ENCODE data around the gene SPAG16. TPM values are rescaled to one million over a fixed set of nuclear protein-coding genes. Genes with fewer than 3 reads are reported as not detected.

The SPAG16 gene
- total RNA-seq, 2 experiments from 2014 or later, result 2.8 to 3.2 TPM

GRCh38 chr2:214378455-214379103 is 1094.3 kb downstream of the SPAG16 start:
- Histone ChIP-seq H3K27ac (ENCODE audit: low read depth in 1 of 2, low read length in 2 of 2) (no peak overlapping the region), H3K36me3 (ENCODE audit: insufficient read depth, low read length) (no peaks in the 10 kb centered on the region), H3K4me3 (ENCODE audit: low read length) (no peak overlapping the region), H3K9me3 (ENCODE audit: control insufficient read depth in 1 of 2, insufficient read depth in 1 of 2, low read length in 2 of 2) (no peaks in the 10 kb centered on the region), H3K4me1 (ENCODE audit: insufficient read depth, low read length) (no peaks in the 10 kb centered on the region), H3K27me3 (ENCODE audit: control insufficient read depth in 1 of 2, insufficient read depth in 2 of 2, low read length in 2 of 2) (no peaks in the 10 kb centered on the region)
- no peak for TF ChIP-seq CTCF (IDR thresholded peaks at IDR 0.05)
- Mint-ChIP-seq H3K27me3 (no peaks in the 10 kb centered on the region), H3K4me3 (no peak overlapping the region), H3K4me1 (ENCODE audit: low read depth) (no peaks in the 10 kb centered on the region), H3K27ac (no peak overlapping the region), H3K36me3 (ENCODE audit: low read depth) (no peaks in the 10 kb centered on the region), H3K9me3 (no peaks in the 10 kb centered on the region)
- POLR2A ChIA-PET, result no interaction called here
- ATAC-seq (ENCODE audit: poor library complexity) (no peak), DNase-seq (no peak)
- intact Hi-C loops (cut with DNase I, micrococcal nuclease), result no loop called here
- CTCF ChIA-PET, result no interaction called here

GRCh38 chr2:214379227-214379626 is 1095.0 kb downstream of the SPAG16 start:
- DNase-seq (no peak), ATAC-seq (ENCODE audit: poor library complexity) (no peak)
- no peaks in the 10 kb centered on the region for H3K4me1 ChIP-seq (ENCODE audit: insufficient read depth, low read length)
- no peaks in the 10 kb centered on the region for H3K36me3 ChIP-seq (ENCODE audit: insufficient read depth, low read length)
- no peak for TF ChIP-seq CTCF (IDR thresholded peaks at IDR 0.05)
- no peaks in the 10 kb centered on the region for H3K27me3 ChIP-seq (ENCODE audit: control insufficient read depth in 1 of 2, insufficient read depth in 2 of 2, low read length in 2 of 2)
- H3K9me3 ChIP-seq (ENCODE audit: control insufficient read depth in 1 of 2, insufficient read depth in 1 of 2, low read length in 2 of 2), result no peaks in the 10 kb centered on the region
- intact Hi-C loops (cut with DNase I, micrococcal nuclease), result no loop called here
- Mint-ChIP-seq H3K27me3 (no peaks in the 10 kb centered on the region), H3K4me1 (ENCODE audit: low read depth) (no peaks in the 10 kb centered on the region), H3K36me3 (ENCODE audit: low read depth) (no peaks in the 10 kb centered on the region), H3K27ac (no peak overlapping the region), H3K9me3 (no peaks in the 10 kb centered on the region), H3K4me3 (no peak overlapping the region)
- H3K27ac ChIP-seq (ENCODE audit: low read depth in 1 of 2, low read length in 2 of 2), result no peak overlapping the region
- POLR2A ChIA-PET, result no interaction called here
- H3K4me3 ChIP-seq (ENCODE audit: low read length), result no peak overlapping the region
- CTCF ChIA-PET, result no interaction called here

GRCh38 chr2:214380681-214381080 is 1096.4 kb downstream of the SPAG16 start:
- no peak for DNase-seq
- no peak overlapping the region for H3K4me3 ChIP-seq (ENCODE audit: low read length)
- ChIA-PET POLR2A (no interaction called here), CTCF (no interaction called here)
- H3K9me3 Mint-ChIP-seq, result no peaks in the 10 kb centered on the region
- H3K27me3 Mint-ChIP-seq, result no peaks in the 10 kb centered on the region
- no peak overlapping the region for H3K27ac Mint-ChIP-seq
- intact Hi-C loops (cut with DNase I, micrococcal nuclease), result no loop called here
- ATAC-seq (ENCODE audit: poor library complexity), result no peak
- H3K4me1 Mint-ChIP-seq (ENCODE audit: low read depth), result no peaks in the 10 kb centered on the region
- no peaks in the 10 kb centered on the region for H3K4me1 ChIP-seq (ENCODE audit: insufficient read depth, low read length)
- TF ChIP-seq CTCF (IDR thresholded peaks at IDR 0.05), result no peak
- H3K36me3 ChIP-seq (ENCODE audit: insufficient read depth, low read length), result no peaks in the 10 kb centered on the region
- no peaks in the 10 kb centered on the region for H3K36me3 Mint-ChIP-seq (ENCODE audit: low read depth)
- H3K4me3 Mint-ChIP-seq, result no peak overlapping the region
- H3K27me3 ChIP-seq (ENCODE audit: control insufficient read depth in 1 of 2, insufficient read depth in 2 of 2, low read length in 2 of 2), result no peaks in the 10 kb centered on the region
- H3K9me3 ChIP-seq (ENCODE audit: control insufficient read depth in 1 of 2, insufficient read depth in 1 of 2, low read length in 2 of 2), result no peaks in the 10 kb centered on the region
- H3K27ac ChIP-seq (ENCODE audit: low read depth in 1 of 2, low read length in 2 of 2), result no peak overlapping the region
